ENCODE measurements around the gene GOLGA8N. TPM values are rescaled to one million over a fixed set of nuclear protein-coding genes. Genes with fewer than 3 reads are reported as not detected.
"Not testable (repeated sequence)": the region's sequence is repeated elsewhere in the genome, so short reads cannot be mapped to it uniquely, and the experiment has no call there.

The GOLGA8N gene
- 14.1 TPM for total RNA-seq
- long read RNA-seq, partial matches to known transcripts: 2 of 15 reads
- long read RNA-seq, other reads (novel, unspliced or antisense): 13 of 15 reads

- H3K36me3 ChIP-seq; intact Hi-C loops (cut with DNase I); ATAC-seq: not testable (repeated sequence)
Observed at GRCh38 chr15:32593151-32593550, at the start of gene GOLGA8N. TSS of gene GOLGA8N (plus strand) at chr15:32593456.

GRCh38 chr15:32543456-32543855, 49.8 kb upstream of the GOLGA8N start:
- H3K4me3 ChIP-seq; H3K27ac ChIP-seq; H3K9me3 ChIP-seq; DNase-seq; H3K4me1 ChIP-seq; H3K27me3 ChIP-seq; intact Hi-C loops (cut with DNase I); ATAC-seq; H3K36me3 ChIP-seq: not testable (repeated sequence)

More at GRCh38 chr15:32593151-32593550, at the start of gene GOLGA8N:
- H3K9me3 ChIP-seq, H3K27me3 ChIP-seq, H3K4me1 ChIP-seq, DNase-seq, H3K27ac ChIP-seq, H3K4me3 ChIP-seq: not testable (repeated sequence)

- H3K9me3 ChIP-seq; H3K4me1 ChIP-seq; H3K27ac ChIP-seq; H3K27me3 ChIP-seq; DNase-seq; ATAC-seq; H3K4me3 ChIP-seq; H3K36me3 ChIP-seq; intact Hi-C loops (cut with DNase I): not testable (repeated sequence)
Observed at GRCh38 chr15:32545129-32545528, 48.1 kb upstream of the GOLGA8N start.

GRCh38 chr15:32554587-32554986, 38.7 kb upstream of the GOLGA8N start:
- DNase-seq; H3K27ac ChIP-seq; intact Hi-C loops (cut with DNase I); H3K36me3 ChIP-seq; H3K27me3 ChIP-seq; H3K4me3 ChIP-seq; H3K9me3 ChIP-seq; H3K4me1 ChIP-seq; ATAC-seq: not testable (repeated sequence)

- H3K4me3 ChIP-seq; ATAC-seq; H3K4me1 ChIP-seq; DNase-seq; H3K27me3 ChIP-seq; intact Hi-C loops (cut with DNase I); H3K27ac ChIP-seq; H3K9me3 ChIP-seq; H3K36me3 ChIP-seq: not testable (repeated sequence)
Observed at GRCh38 chr15:32562198-32562597, 31.1 kb upstream of the GOLGA8N start.

GRCh38 chr15:32568988-32569387, 24.3 kb upstream of the GOLGA8N start:
- ATAC-seq; H3K27ac ChIP-seq; H3K36me3 ChIP-seq; H3K9me3 ChIP-seq; DNase-seq; intact Hi-C loops (cut with DNase I); H3K27me3 ChIP-seq; H3K4me1 ChIP-seq; H3K4me3 ChIP-seq: not testable (repeated sequence)

- H3K27ac ChIP-seq; H3K4me3 ChIP-seq; DNase-seq; H3K4me1 ChIP-seq; ATAC-seq; intact Hi-C loops (cut with DNase I); H3K9me3 ChIP-seq; H3K36me3 ChIP-seq; H3K27me3 ChIP-seq: not testable (repeated sequence)
Observed at GRCh38 chr15:32578482-32578881, 14.8 kb upstream of the GOLGA8N start.

DNA sequence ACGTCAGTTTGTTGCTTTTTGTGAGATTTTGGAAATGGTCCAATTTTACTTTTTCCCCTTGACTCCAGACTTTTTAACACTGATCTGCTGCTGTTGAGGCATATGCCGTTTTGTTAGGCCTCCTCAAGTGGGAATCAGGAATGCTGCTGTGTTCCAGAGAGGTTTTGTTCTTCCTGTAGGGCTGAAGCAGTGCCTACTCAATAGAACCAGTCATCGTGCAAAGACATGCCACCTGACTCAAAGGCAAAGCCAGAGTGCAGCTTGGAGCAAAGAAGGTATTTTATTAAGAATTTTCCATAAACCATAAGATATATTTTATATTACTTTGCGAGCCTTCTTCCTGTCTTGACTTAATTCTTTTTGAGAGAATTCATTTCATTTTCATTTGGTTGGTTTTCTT, 7.4 kb upstream of the GOLGA8N start:
- H3K27me3 ChIP-seq; ATAC-seq; H3K4me1 ChIP-seq; H3K4me3 ChIP-seq; H3K36me3 ChIP-seq; H3K27ac ChIP-seq; H3K9me3 ChIP-seq; intact Hi-C loops (cut with DNase I); DNase-seq: not testable (repeated sequence)

DNA sequence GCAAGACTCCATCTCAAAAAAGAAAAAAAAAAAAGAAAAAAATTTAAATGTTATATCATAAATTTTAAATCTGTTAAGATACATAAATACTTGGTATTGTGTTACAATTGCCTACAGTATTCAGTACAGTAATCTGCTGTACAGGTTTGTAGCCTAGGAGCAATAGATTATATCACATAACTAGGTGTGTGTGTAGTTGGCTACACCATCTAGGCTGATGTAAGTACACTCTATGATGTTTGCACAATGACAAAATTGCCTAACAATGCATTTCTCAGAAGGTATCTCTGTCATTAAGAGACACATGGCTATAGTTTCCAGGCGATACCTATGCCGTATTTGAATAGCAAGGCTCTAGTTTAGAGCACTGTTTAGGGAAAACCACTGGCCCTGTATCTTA, 16.3 kb downstream of the GOLGA8N start:
- H3K4me1 ChIP-seq; H3K27me3 ChIP-seq; H3K36me3 ChIP-seq; DNase-seq; intact Hi-C loops (cut with DNase I); H3K27ac ChIP-seq; ATAC-seq; H3K4me3 ChIP-seq; H3K9me3 ChIP-seq: not testable (repeated sequence)

DNA sequence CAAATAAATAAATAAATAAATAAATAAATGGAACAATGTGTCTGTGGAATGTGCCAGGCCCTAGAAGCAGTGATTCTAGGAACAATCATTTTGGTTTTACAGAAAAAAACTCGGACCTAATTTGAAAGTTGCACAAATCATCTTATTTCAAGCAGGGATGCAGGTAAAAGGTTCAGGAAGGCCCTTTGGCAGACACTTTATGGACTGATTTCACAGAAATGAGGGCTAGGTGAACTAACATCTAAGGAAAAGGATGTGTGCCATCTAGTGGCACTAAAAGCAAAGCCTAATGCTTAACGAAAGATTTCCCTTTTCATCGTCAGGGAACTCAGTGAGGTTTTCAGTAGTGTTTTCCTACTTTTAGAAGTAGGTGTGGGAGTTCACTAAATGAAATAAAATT, 17.5 kb downstream of the GOLGA8N start:
- H3K4me3 ChIP-seq; H3K36me3 ChIP-seq; H3K27ac ChIP-seq; H3K9me3 ChIP-seq; H3K4me1 ChIP-seq; H3K27me3 ChIP-seq; intact Hi-C loops (cut with DNase I); DNase-seq: not testable (repeated sequence)
- ATAC-seq: peak; percentile 45
- TF ChIP-seq CTCF (IDR thresholded peaks at IDR 0.05): peak; percentile 39

DNA sequence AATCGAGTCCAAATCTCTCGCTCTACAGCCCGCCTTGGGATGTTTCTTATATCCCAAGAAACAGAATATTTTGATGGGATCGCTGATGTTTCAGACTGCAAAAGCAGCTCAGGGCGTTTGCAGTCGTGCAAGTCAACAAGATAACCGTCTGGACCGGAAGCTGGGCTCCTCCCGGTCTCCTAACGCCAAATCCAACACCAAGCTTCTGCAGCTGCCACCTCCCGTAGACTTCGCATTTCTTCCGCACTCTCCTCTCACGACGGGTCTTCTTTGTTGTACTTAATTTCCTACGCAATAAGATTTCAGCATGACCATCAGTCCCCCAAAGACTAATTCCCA, 21.4 kb downstream of the GOLGA8N start:
- H3K27me3 ChIP-seq; H3K36me3 ChIP-seq; H3K9me3 ChIP-seq; intact Hi-C loops (cut with DNase I); H3K4me1 ChIP-seq: not testable (repeated sequence)
- peak overlapping the region; percentile 78 for H3K27ac ChIP-seq
- DNase-seq (peak; percentile 68), ATAC-seq (peak; percentile 77)
- H3K4me3 ChIP-seq: peak overlapping the region; percentile 58

GRCh38 chr15:32615051-32615870, 22.0 kb downstream of the GOLGA8N start, which contains the start of gene ARHGAP11A:
TSS of gene ARHGAP11A (plus strand) at chr15:32615504. CDS start at chr15:32616212, 708 bp downstream.
- H3K27ac ChIP-seq: peak within 1 kb of the TSS; percentile 78
- DNase-seq (peak; percentile 83), ATAC-seq (peak; percentile 94)
- H3K9me3 ChIP-seq; intact Hi-C loops (cut with DNase I); H3K4me1 ChIP-seq; H3K36me3 ChIP-seq; H3K27me3 ChIP-seq: not testable (repeated sequence)
- peak within 1 kb of the TSS; percentile 58 for H3K4me3 ChIP-seq

GRCh38 chr15:32615871-32616426, 22.7 kb downstream of the GOLGA8N start:
- H3K27ac ChIP-seq; ATAC-seq; DNase-seq; H3K4me1 ChIP-seq; H3K27me3 ChIP-seq; H3K9me3 ChIP-seq; H3K36me3 ChIP-seq; intact Hi-C loops (cut with DNase I): not testable (repeated sequence)
- H3K4me3 ChIP-seq: peak overlapping the region; percentile 58

Data from upper lobe of right lung (tissue), 1 donor.